ENCODE results near the gene CUX1.

DNA sequence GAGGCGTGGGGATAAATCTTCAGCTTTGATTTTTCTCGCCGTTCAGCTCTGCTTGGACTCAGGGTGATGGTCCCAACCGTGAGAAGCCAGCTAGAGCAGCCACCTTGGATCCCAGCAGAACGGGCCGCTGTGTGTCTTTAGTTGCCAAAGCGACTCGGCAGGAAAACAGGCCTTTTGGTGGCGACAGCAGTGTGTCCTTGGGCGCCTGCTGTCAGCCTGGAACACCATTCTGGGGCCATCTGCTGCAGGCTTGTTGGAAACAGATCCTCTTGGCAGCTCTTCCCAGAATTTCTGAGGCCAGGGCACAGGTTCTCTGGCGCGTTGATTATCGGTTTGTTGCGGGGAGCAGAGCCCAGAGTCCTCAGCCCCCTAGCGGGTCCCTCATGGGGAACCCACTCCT is 97.6 kb downstream of the CUX1 start:
- TF ChIP-seq, protein P1, sequence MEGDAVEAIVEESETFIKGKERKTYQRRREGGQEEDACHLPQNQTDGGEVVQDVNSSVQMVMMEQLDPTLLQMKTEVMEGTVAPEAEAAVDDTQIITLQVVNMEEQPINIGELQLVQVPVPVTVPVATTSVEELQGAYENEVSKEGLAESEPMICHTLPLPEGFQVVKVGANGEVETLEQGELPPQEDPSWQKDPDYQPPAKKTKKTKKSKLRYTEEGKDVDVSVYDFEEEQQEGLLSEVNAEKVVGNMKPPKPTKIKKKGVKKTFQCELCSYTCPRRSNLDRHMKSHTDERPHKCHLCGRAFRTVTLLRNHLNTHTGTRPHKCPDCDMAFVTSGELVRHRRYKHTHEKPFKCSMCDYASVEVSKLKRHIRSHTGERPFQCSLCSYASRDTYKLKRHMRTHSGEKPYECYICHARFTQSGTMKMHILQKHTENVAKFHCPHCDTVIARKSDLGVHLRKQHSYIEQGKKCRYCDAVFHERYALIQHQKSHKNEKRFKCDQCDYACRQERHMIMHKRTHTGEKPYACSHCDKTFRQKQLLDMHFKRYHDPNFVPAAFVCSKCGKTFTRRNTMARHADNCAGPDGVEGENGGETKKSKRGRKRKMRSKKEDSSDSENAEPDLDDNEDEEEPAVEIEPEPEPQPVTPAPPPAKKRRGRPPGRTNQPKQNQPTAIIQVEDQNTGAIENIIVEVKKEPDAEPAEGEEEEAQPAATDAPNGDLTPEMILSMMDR (IDR thresholded peaks at IDR 0.05): no peak
- TF ChIP-seq POLR2A (IDR thresholded peaks at IDR 0.05): no peak

Measured in esophagus squamous epithelium (tissue), 4 donors.